ENCODE measurements around the gene ERBB2. TPM values are rescaled to one million over a fixed set of nuclear protein-coding genes. Genes with fewer than 3 reads are reported as not detected.

The ERBB2 gene
- total and polyA plus RNA-seq, 9 of the 15 experiments (the other 6 are each of a cell fraction or from before 2014, with no cell fraction given) = 0.74 to 5.6 (median 3.3) TPM

DNA sequence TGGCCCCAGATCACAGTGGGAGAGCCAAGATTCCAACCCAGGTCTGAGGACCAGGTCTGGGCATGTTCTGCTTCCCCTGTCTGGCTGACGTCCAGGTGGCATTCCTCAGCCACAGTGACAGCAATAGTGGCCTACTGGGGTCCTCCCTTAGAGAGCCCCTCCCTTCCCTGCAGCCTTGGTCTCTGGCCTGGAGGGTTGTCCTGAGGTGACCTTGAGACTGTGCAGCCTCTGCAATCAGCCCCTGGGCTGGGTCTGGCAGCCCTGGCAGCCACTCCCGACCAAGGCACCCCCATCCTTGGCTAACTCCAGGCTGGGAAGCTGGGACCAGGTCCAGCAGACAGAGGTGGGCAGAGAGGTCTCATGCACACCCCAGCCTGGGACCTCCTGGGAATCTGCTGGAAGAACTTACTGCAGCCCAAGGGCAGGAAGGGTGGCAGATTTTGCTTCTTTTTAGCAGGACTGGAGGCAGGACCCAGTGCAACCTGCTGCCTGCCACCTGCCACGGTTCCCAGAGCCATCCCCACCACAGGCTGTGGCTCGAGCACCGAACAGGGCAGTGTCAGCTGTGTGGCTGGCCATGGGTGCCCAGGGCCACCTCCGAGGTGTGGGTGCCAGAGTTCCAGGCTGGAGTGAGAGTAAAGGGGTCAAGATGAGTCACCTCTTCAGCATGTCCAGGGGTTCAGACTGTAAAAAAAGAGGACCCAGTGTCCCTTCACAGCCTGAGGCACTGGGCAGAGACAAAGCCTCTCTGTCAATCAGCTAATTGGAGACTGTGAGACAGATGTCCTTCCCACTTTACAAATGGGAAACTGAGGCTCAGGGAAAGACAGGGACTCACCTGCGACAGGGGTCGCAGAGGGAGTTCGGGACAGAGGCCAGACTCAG, 50.5 kb downstream of the ERBB2 start:
- no peak overlapping the region for H3K4me2 ChIP-seq (ENCODE audit: insufficient read depth, low read length)
- H4K20me1 ChIP-seq (replicated peaks; ENCODE audit: control insufficient read depth, insufficient read depth, low read length) = no peaks in the 10 kb centered on the region
- WGBS (ENCODE audit: insufficient coverage, low coverage, missing lambda C conversion rate) = 36% methylated on average over 7 of the region's 9 CpGs
- no peaks in the 10 kb centered on the region for H3K9me1 ChIP-seq (ENCODE audit: control insufficient read depth, insufficient read depth, low read length)
- FAIRE-seq (no peak), DNase-seq (ENCODE audit: extremely low read depth in 1 of 4, low spot score in 3 of 4) (no peak), ATAC-seq (no peak)
- intact Hi-C loops (cut with micrococcal nuclease) = loop anchor here (5.0 kb wide), 1 partner anchor 78 kb away; no protein-coding TSS in a partner anchor
- in situ Hi-C loops (cut with MboI) = no loop called here
- no peaks in the 10 kb centered on the region for H3K9me3 ChIP-seq (replicated peaks; ENCODE audit: control insufficient read depth, insufficient read depth, low read depth, low read length)
- TF ChIP-seq, protein P1, sequence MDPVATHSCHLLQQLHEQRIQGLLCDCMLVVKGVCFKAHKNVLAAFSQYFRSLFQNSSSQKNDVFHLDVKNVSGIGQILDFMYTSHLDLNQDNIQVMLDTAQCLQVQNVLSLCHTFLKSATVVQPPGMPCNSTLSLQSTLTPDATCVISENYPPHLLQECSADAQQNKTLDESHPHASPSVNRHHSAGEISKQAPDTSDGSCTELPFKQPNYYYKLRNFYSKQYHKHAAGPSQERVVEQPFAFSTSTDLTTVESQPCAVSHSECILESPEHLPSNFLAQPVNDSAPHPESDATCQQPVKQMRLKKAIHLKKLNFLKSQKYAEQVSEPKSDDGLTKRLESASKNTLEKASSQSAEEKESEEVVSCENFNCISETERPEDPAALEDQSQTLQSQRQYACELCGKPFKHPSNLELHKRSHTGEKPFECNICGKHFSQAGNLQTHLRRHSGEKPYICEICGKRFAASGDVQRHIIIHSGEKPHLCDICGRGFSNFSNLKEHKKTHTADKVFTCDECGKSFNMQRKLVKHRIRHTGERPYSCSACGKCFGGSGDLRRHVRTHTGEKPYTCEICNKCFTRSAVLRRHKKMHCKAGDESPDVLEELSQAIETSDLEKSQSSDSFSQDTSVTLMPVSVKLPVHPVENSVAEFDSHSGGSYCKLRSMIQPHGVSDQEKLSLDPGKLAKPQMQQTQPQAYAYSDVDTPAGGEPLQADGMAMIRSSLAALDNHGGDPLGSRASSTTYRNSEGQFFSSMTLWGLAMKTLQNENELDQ (CRISPR knock-in tag; IDR thresholded peaks at IDR 0.05; ENCODE audit: borderline replicate concordance) = no peak
- TF ChIP-seq TSC22D4 (tag; IDR thresholded peaks at IDR 0.05) = no peak
- TF ChIP-seq, protein P2, sequence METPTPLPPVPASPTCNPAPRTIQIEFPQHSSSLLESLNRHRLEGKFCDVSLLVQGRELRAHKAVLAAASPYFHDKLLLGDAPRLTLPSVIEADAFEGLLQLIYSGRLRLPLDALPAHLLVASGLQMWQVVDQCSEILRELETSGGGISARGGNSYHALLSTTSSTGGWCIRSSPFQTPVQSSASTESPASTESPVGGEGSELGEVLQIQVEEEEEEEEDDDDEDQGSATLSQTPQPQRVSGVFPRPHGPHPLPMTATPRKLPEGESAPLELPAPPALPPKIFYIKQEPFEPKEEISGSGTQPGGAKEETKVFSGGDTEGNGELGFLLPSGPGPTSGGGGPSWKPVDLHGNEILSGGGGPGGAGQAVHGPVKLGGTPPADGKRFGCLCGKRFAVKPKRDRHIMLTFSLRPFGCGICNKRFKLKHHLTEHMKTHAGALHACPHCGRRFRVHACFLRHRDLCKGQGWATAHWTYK (CRISPR knock-in tag; IDR thresholded peaks at IDR 0.05) = no peak
- ChIA-PET CTCF (ENCODE audit: low intra/inter-chr PET ratio) (no interaction called here), POLR2A (interaction anchor here (0.7 kb wide), 1 partner anchor 11 kb away, joined by 3 read pairs; no protein-coding TSS in a partner anchor)
- H3K4me1 ChIP-seq (replicated peaks in 1 of 2; ENCODE audit: control insufficient read depth in 2 of 2, insufficient read depth in 2 of 2, low read length in 2 of 2) = peaks cover 9 to 49% of the 10 kb centered on the region in 2 experiments; a peak in 4 of 5 replicates
- no TSS peak for BruUV-seq (replicated peaks)
- no peak overlapping the region for H3K27ac ChIP-seq (ENCODE audit: extremely low read depth, low read depth, low read length)
- no peaks in the 10 kb centered on the region for H3K27me3 ChIP-seq (ENCODE audit: control insufficient read depth in 2 of 2, insufficient read depth in 2 of 2, low read length in 2 of 2)
- no peaks in the 10 kb centered on the region for H3K36me3 ChIP-seq (ENCODE audit: control insufficient read depth, insufficient read depth, low read length)
- H2AFZ ChIP-seq (ENCODE audit: low read depth, low read length) = no peak overlapping the region
- no peak overlapping the region for H3K4me3 ChIP-seq
- H3K9ac ChIP-seq (ENCODE audit: insufficient read depth in 1 of 2, low read depth in 2 of 2, low read length in 2 of 2) = peak overlapping the region in 1 of 2 experiments; percentile 76; a peak in 2 of 4 replicates
- no peaks in the 10 kb centered on the region for H3K79me2 ChIP-seq (ENCODE audit: control insufficient read depth, insufficient read depth, low read length)
